GM23248 (cell line): Measurements from ENCODE around the gene MYL4. TPM values are rescaled to one million over a fixed set of nuclear protein-coding genes. Genes with fewer than 3 reads are reported as not detected.
A peak's percentile ranks its signal among the peaks of the same experiment; 100 is the strongest.

ENCODE experiments used
- DNase-seq: peaks from one replicate; pipeline ENCODE4 v3.0.0-alpha.2; 2015
- H2AFZ ChIP-seq: fragments of 200-600 bp; sonication (generic); 2 replicates; pipeline ENCODE4 v1.6.1; 2016; ENCODE audit warnings: antibody characterized with exemption
- H3F3A ChIP-seq: fragments of 200-600 bp; sonication (generic); 2 replicates; pipeline ENCODE4 v1.6.1; 2016; ENCODE audit warnings: mild to moderate bottlenecking, antibody characterized with exemption, mixed run types; ENCODE audit not compliant: insufficient read depth
- H3K27ac ChIP-seq: fragments of 200-600 bp; sonication (generic); 2 replicates; pipeline ENCODE4 v1.5.1; 2016; ENCODE audit warnings: mild to moderate bottlenecking
- H3K27me3 ChIP-seq: fragments of 200-600 bp; sonication (generic); replicated peaks from 2 replicates; pipeline ENCODE4 v1.6.1; 2016; ENCODE audit warnings: mild to moderate bottlenecking; ENCODE audit not compliant: insufficient read depth
- H3K36me3 ChIP-seq: fragments of 200-600 bp; sonication (generic); 2 replicates; pipeline ENCODE4 v1.6.1; 2016; ENCODE audit warnings: low read depth, mild to moderate bottlenecking
- H3K4me1 ChIP-seq: fragments of 200-600 bp; sonication (generic); 2 replicates; pipeline ENCODE4 v1.6.1; 2016; ENCODE audit warnings: mild to moderate bottlenecking; ENCODE audit not compliant: insufficient read depth
- H3K4me2 ChIP-seq: fragments of 200-600 bp; sonication (generic); one replicate; pipeline ENCODE4 v1.6.1; 2016; ENCODE audit warnings: mild to moderate bottlenecking; ENCODE audit not compliant: unreplicated experiment
- H3K4me3 ChIP-seq: fragments of 200-600 bp; sonication (generic); 2 replicates; pipeline ENCODE4 v1.5.1; 2016; ENCODE audit warnings: mild to moderate bottlenecking
- H3K79me2 ChIP-seq: fragments of 200-600 bp; sonication (generic); 2 replicates; pipeline ENCODE4 v1.6.1; 2016; ENCODE audit warnings: mild to moderate bottlenecking; ENCODE audit not compliant: insufficient read depth
- H3K9ac ChIP-seq: fragments of 200-600 bp; sonication (generic); 2 replicates; pipeline ENCODE4 v1.6.1; 2016; ENCODE audit warnings: mild to moderate bottlenecking
- H3K9me2 ChIP-seq: fragments of 200-600 bp; sonication (generic); 2 replicates; pipeline ENCODE4 v1.6.1; 2016; ENCODE audit warnings: mixed run types, mild to moderate bottlenecking, moderate library complexity; ENCODE audit not compliant: insufficient read depth
- H3K9me3 ChIP-seq: fragments of 200-600 bp; sonication (generic); one replicate; pipeline ENCODE4 v1.6.1; 2017; ENCODE audit warnings: low read depth
- H4K20me1 ChIP-seq: fragments of 200-600 bp; sonication (generic); 2 replicates; pipeline ENCODE4 v1.6.0; 2016; ENCODE audit not compliant: insufficient read depth
- EZH2 ChIP-seq: fragments of 200-600 bp; sonication (generic); IDR thresholded peaks from 2 replicates; pipeline ENCODE4 v1.6.1; 2018; ENCODE audit warnings: antibody characterized with exemption, mild to moderate bottlenecking; ENCODE audit not compliant: insufficient read depth, poor library complexity, severe bottlenecking
- EZH2phosphoT487 ChIP-seq: fragments of 200-600 bp; sonication (generic); IDR thresholded peaks from 2 replicates; pipeline ENCODE4 v1.6.1; 2018; ENCODE audit warnings: antibody characterized with exemption, moderate library complexity, mild to moderate bottlenecking, low read depth; ENCODE audit not compliant: insufficient read depth
- WGBS, 2 experiments: methylation state at CpG; one replicate each; pipeline ENCODE4 v1.1.6; 2015 to 2017; ENCODE audit warnings: low lambda C conversion rate in 2 of 2, low coverage in 1 of 2; ENCODE audit errors: missing lambda C conversion rate in 2 of 2; 5-methylcytosine and 5-hydroxymethylcytosine counted together
- in situ Hi-C: fragments of 300-500 bp; cut with MboI; formaldehyde crosslinking; loops from 2 replicates; pipeline ENCODE4 v1.15.0; 2020
- polyA plus RNA-seq: library from polyadenylated mRNA; unstranded; fragments of >200 nt; fragmentation: Nextera tagmentation; extraction: Ambion mirVana; gene quantifications from 2 replicates; pipeline ENCODE4 v1.2.1, GENCODE V29; 2016
- total RNA-seq: library from RNA; depleted of rRNA; stranded (reverse); fragments of >200 nt; shearing (Covaris generic); gene quantifications from 2 replicates; pipeline ENCODE4 v1.2.3, GENCODE V29; 2014

MYL4 gene
- total and polyA plus RNA-seq, 2 experiments from 2014 or later = not detected

GRCh38 chr17:47204722-47205418, 4.3 kb upstream of the MYL4 start:
- H3K9me2 ChIP-seq = no peaks in the 10 kb centered on the region
- H3K4me1 ChIP-seq = peaks cover 21% of the 10 kb centered on the region
- H4K20me1 ChIP-seq = no peaks in the 10 kb centered on the region
- 7 to 9% methylated on average over 6 of the region's 6 CpGs for WGBS, 2 experiments
- no peak overlapping the region; the same call in 1 of the 2 replicates for H3K9ac ChIP-seq
- no peaks in the 10 kb centered on the region for H3K9me3 ChIP-seq
- H3K4me3 ChIP-seq = no peak overlapping the region
- H3K4me2 ChIP-seq = peak overlapping the region; percentile 36
- H3K36me3 ChIP-seq = no peaks in the 10 kb centered on the region
- DNase-seq = peak; percentile 74
- H3F3A ChIP-seq = peaks cover 23% of the 10 kb centered on the region
- peak overlapping the region; percentile 47 for H3K27ac ChIP-seq
- in situ Hi-C loops = no loop called here
- no peak for TF ChIP-seq EZH2
- peak overlapping the region; percentile 36; the same call in 1 of the 2 replicates for H2AFZ ChIP-seq
- no peaks in the 10 kb centered on the region for H3K27me3 ChIP-seq
- no peaks in the 10 kb centered on the region for H3K79me2 ChIP-seq

- TF ChIP-seq EZH2 (no peak), EZH2phosphoT487 (no peak)
- no peaks in the 10 kb centered on the region for H3K9me2 ChIP-seq
Measured at GRCh38 chr17:47205419-47205963, 3.7 kb upstream of the MYL4 start.

GRCh38 chr17:47207143-47208067, 1.7 kb upstream of the MYL4 start:
- Histone ChIP-seq H3K9ac (no peak overlapping the region), H3K79me2 (no peaks in the 10 kb centered on the region), H3K36me3 (no peaks in the 10 kb centered on the region), H3K4me2 (no peak overlapping the region), H3K27ac (no peak overlapping the region), H4K20me1 (no peaks in the 10 kb centered on the region), H3K4me1 (peaks cover 21% of the 10 kb centered on the region), H3F3A (peaks cover 23% of the 10 kb centered on the region), H3K9me2 (no peaks in the 10 kb centered on the region), H3K4me3 (no peak overlapping the region), H3K9me3 (no peaks in the 10 kb centered on the region), H2AFZ (no peak overlapping the region), H3K27me3 (no peaks in the 10 kb centered on the region)
- in situ Hi-C loops = no loop called here
- DNase-seq = no peak
- no peak for TF ChIP-seq EZH2
- no peak for TF ChIP-seq EZH2phosphoT487
- WGBS, 2 experiments = 92 to 95% methylated on average over 8 of the region's 8 CpGs

More at GRCh38 chr17:47205419-47205963, 3.7 kb upstream of the MYL4 start:
- H3K4me1 ChIP-seq = peaks cover 21% of the 10 kb centered on the region
- H4K20me1 ChIP-seq = no peaks in the 10 kb centered on the region
- peaks cover 23% of the 10 kb centered on the region for H3F3A ChIP-seq
- 49 to 55% methylated on average over 9 of the region's 9 CpGs for WGBS, 2 experiments
- no peak overlapping the region for H3K9ac ChIP-seq
- H3K79me2 ChIP-seq = no peaks in the 10 kb centered on the region
- peak overlapping the region; percentile 47 for H3K27ac ChIP-seq
- H3K9me3 ChIP-seq = no peaks in the 10 kb centered on the region
- H2AFZ ChIP-seq = peak overlapping the region; percentile 36; the same call in 1 of the 2 replicates
- peak; percentile 65 for DNase-seq
- no peaks in the 10 kb centered on the region for H3K27me3 ChIP-seq
- H3K4me2 ChIP-seq = peak overlapping the region; percentile 36
- in situ Hi-C loops = no loop called here
- H3K4me3 ChIP-seq = no peak overlapping the region
- H3K36me3 ChIP-seq = no peaks in the 10 kb centered on the region

- 84 to 91% methylated on average over 3 of the region's 3 CpGs for WGBS, 2 experiments
- Histone ChIP-seq H3F3A (peaks cover 13% of the 10 kb centered on the region), H3K27ac (no peak overlapping the region), H3K4me3 (no peak overlapping the region), H3K9ac (no peak overlapping the region), H3K4me2 (no peak overlapping the region), H3K9me3 (no peaks in the 10 kb centered on the region), H4K20me1 (no peaks in the 10 kb centered on the region), H2AFZ (no peak overlapping the region), H3K4me1 (peaks cover 12% of the 10 kb centered on the region), H3K79me2 (no peaks in the 10 kb centered on the region), H3K9me2 (no peaks in the 10 kb centered on the region), H3K36me3 (no peaks in the 10 kb centered on the region), H3K27me3 (no peaks in the 10 kb centered on the region)
- in situ Hi-C loops = no loop called here
- no peak for TF ChIP-seq EZH2phosphoT487
- TF ChIP-seq EZH2 = no peak
- no peak for DNase-seq
Measured at GRCh38 chr17:47209499-47209898, 351 bp downstream of the MYL4 start.
